ENCODE measurements around the gene LPAR3.

- no peak for TF ChIP-seq CTCF (IDR thresholded peaks at IDR 0.05; ENCODE audit: low read depth, low read length, poor library complexity, severe bottlenecking)
- TF ChIP-seq EZH2phosphoT487 (IDR thresholded peaks at IDR 0.05; ENCODE audit: borderline replicate concordance, low read length), result no peak
Measured at GRCh38 chr1:84835169-84835568, 57.8 kb downstream of the LPAR3 start.

Data from DOHH2 (cell line).